Endothelial cell of umbilical vein (primary cell): ENCODE data around the gene COPE. TPM values are rescaled to one million over a fixed set of nuclear protein-coding genes. Genes with fewer than 3 reads are reported as not detected.

Source experiments
- BruUV-seq: library from RNA; stranded (reverse); fragments of 400-500 nt; replicated peaks from 2 replicates; lab custom pipeline; 2021; lab: Mats Ljungman, UMichigan
- CTCF ChIA-PET: fragments of 300-600, 350-600 bp; sonication (Branson Sonifier 250); formaldehyde crosslinking; loops from one replicate; lab custom pipeline; 2021; ENCODE audit warnings: antibody characterized with exemption, inconsistent platforms; lab: Charles Lee
- POLR2A ChIA-PET: fragments of 300-600, 350-600 bp; sonication (Branson Sonifier 250); formaldehyde crosslinking; loops from one replicate; lab custom pipeline; 2021; ENCODE audit warnings: antibody characterized with exemption, inconsistent platforms; lab: Charles Lee
- DNase-seq: peaks from one replicate; pipeline ENCODE4 v3.0.0-alpha.2; 2011; ENCODE audit warnings: low read depth, low spot score
- FAIRE-seq: peaks from 2 replicates; lab custom pipeline; 2011; peaks lifted over from hg19 to GRCh38; lab: Jason Lieb, UNC
- H2AFZ ChIP-seq: 2 replicates; pipeline ENCODE4 v1.6.0; 2012; ENCODE audit warnings: low read depth, low read length, control low read depth, inconsistent platforms
- H3K27ac ChIP-seq: 2 replicates; pipeline ENCODE4 v1.5.1; 2011; ENCODE audit warnings: low read depth, mild to moderate bottlenecking, control low read depth, low read length, moderate library complexity; ENCODE audit not compliant: insufficient read depth
- H3K27me3 ChIP-seq, 2 experiments: 2 replicates each; pipeline versions ENCODE4 v1.6.0 to v1.6.1; 2011; ENCODE audit warnings: low read length in 2 of 2, mixed read lengths in 1 of 2; ENCODE audit not compliant: control insufficient read depth in 2 of 2, insufficient read depth in 2 of 2
- H3K36me3 ChIP-seq, 2 experiments: 2 replicates in 1 of 2; 3 replicates in 1 of 2; pipeline ENCODE4 v1.5.1; 2011; ENCODE audit warnings: low read length in 2 of 2, mild to moderate bottlenecking in 1 of 2, moderate library complexity in 1 of 2; ENCODE audit not compliant: control insufficient read depth in 2 of 2, insufficient read depth in 2 of 2; ENCODE audit errors: extremely low read depth in 1 of 2
- H3K4me1 ChIP-seq: 3 replicates; pipeline ENCODE4 v1.5.1; 2011; ENCODE audit warnings: mild to moderate bottlenecking, low read length; ENCODE audit not compliant: control insufficient read depth, insufficient read depth; ENCODE audit errors: extremely low read depth
- H3K4me2 ChIP-seq: 2 replicates; pipeline ENCODE4 v1.6.1; 2011; ENCODE audit warnings: low read length, control low read depth, mixed read lengths; ENCODE audit not compliant: insufficient read depth
- H3K4me3 ChIP-seq, 3 experiments: fragments of 200-600 bp in 1 of 3; sonication (generic), shearing (Covaris generic) in 1 of 3; replicated peaks in 1 of 3; 2 replicates each; pipeline ENCODE4 v1.5.1; 2011 to 2016; ENCODE audit warnings: control low read depth in 3 of 3, low read length in 3 of 3, mild to moderate bottlenecking in 2 of 3, inconsistent platforms in 1 of 3, low read depth in 1 of 3, moderate library complexity in 1 of 3; ENCODE audit not compliant: insufficient read depth in 1 of 3
- H3K79me2 ChIP-seq: 2 replicates; pipeline ENCODE4 v1.6.0; 2012; ENCODE audit warnings: low read length, inconsistent platforms; ENCODE audit not compliant: control insufficient read depth, insufficient read depth
- H3K9ac ChIP-seq: replicated peaks from 2 replicates; pipeline ENCODE3; 2011; ENCODE audit warnings: low read length, control low read depth; ENCODE audit not compliant: insufficient read depth; ENCODE audit errors: extremely low read depth
- H3K9me1 ChIP-seq: replicated peaks from 3 replicates; pipeline ENCODE4 v1.6.0; 2011; ENCODE audit warnings: mild to moderate bottlenecking, low read length; ENCODE audit not compliant: control insufficient read depth, insufficient read depth; ENCODE audit errors: extremely low read depth
- H3K9me3 ChIP-seq: replicated peaks from 2 replicates; pipeline ENCODE4 v1.5.1; 2012; ENCODE audit warnings: low read length, inconsistent platforms; ENCODE audit not compliant: control insufficient read depth, insufficient read depth
- H4K20me1 ChIP-seq: replicated peaks from 2 replicates; pipeline ENCODE3; 2011; ENCODE audit warnings: mild to moderate bottlenecking, low read length; ENCODE audit not compliant: control insufficient read depth, insufficient read depth; ENCODE audit errors: extremely low read depth
- EZH2 ChIP-seq: IDR thresholded peaks from 2 replicates; pipeline ENCODE4 v1.6.1; 2012; ENCODE audit warnings: borderline replicate concordance, low read depth, mild to moderate bottlenecking, moderate library complexity, low read length, inconsistent platforms; ENCODE audit not compliant: severe bottlenecking
- FOS ChIP-seq: IDR thresholded peaks from 2 replicates; pipeline ENCODE4 v1.6.1; 2011; ENCODE audit warnings: mild to moderate bottlenecking, low read length, moderate library complexity, borderline replicate concordance; ENCODE audit not compliant: insufficient read depth
- GATA2 ChIP-seq: IDR thresholded peaks from 2 replicates; pipeline ENCODE4 v1.7.0; 2011; ENCODE audit warnings: low read depth, mild to moderate bottlenecking, moderate library complexity, mixed read lengths, low read length; ENCODE audit not compliant: insufficient read length, insufficient read depth
- JUN ChIP-seq: IDR thresholded peaks from 2 replicates; pipeline ENCODE4 v1.6.1; 2011; ENCODE audit warnings: borderline replicate concordance, low read depth; ENCODE audit not compliant: insufficient read length, insufficient read depth
- MAX ChIP-seq: IDR thresholded peaks from 2 replicates; pipeline ENCODE4 v1.6.1; 2011; ENCODE audit not compliant: insufficient read depth, insufficient read length
- MYC ChIP-seq: IDR thresholded peaks from one replicate; pipeline ENCODE4 v1.6.1; 2011; ENCODE audit warnings: mild to moderate bottlenecking, low read depth, low read length
- POLR2A ChIP-seq: IDR thresholded peaks from 2 replicates; pipeline ENCODE4 v1.6.1; 2012; ENCODE audit warnings: low read depth, mild to moderate bottlenecking, control low read depth, low read length
- POLR2AphosphoS5 ChIP-seq: IDR thresholded peaks from 2 replicates; pipeline ENCODE4 v1.6.1; 2012; ENCODE audit warnings: low read depth, mild to moderate bottlenecking, control low read depth, low read length, moderate library complexity; ENCODE audit not compliant: insufficient read depth
- dilution Hi-C: fragments of 300-500 bp; cut with MboI; formaldehyde crosslinking; loops from one replicate; pipeline ENCODE4 v1.15.0; 2019; ENCODE audit warnings: low sequenced_read_pairs; ENCODE audit not compliant: extremely low pct_ligation_motif_present
- intact Hi-C: fragments of 100-400 bp; cut with micrococcal nuclease; formaldehyde crosslinking; loops from one replicate; pipeline ENCODE4 v1.10.0; 2022
- polyA plus RNA-seq, 4 experiments: library from polyadenylated mRNA; depleted of rRNA in 3 of 4; stranded (reverse) in 3 of 4; unstranded in 1 of 4; fragments of >200 nt; gene quantifications; 2 replicates each; pipeline versions ENCODE4 v1.2.1 to v1.2.3, GENCODE V29; 2011 to 2012; ENCODE audit warnings: missing spikeins in 1 of 4
- total RNA-seq: library from RNA; stranded (reverse); gene quantifications from 2 replicates; pipeline ENCODE4 v1.2.3, GENCODE V29; 2021

The COPE gene
- total and polyA plus RNA-seq, 2 donors (not counting 3 experiments of a cell fraction or from before 2014, with no cell fraction given): 252 to 407 TPM

- H3K36me3 ChIP-seq: peaks cover 15 to 24% of the 10 kb centered on the region in 2 experiments
- TF ChIP-seq EZH2 (no peak), POLR2A (no peak), MYC (no peak), JUN (no peak), POLR2AphosphoS5 (no peak), FOS (no peak), GATA2 (no peak), MAX (no peak)
- H3K27me3 ChIP-seq: peaks cover 5 to 11% of the 10 kb centered on the region in 2 experiments
- no peaks in the 10 kb centered on the region for H3K4me1 ChIP-seq
- no peaks in the 10 kb centered on the region for H4K20me1 ChIP-seq
- dilution Hi-C loops (no loop called here), intact Hi-C loops (loop anchor here (5.0 to 10.0 kb wide), 2 partner anchors 46 to 119 kb away; partner anchors contain the start of genes COPE and DDX49)
- H3K9ac ChIP-seq: no peak overlapping the region
- ChIA-PET POLR2A (no interaction called here), CTCF (interaction anchor here (1.1 to 3.3 kb wide), 4 partner anchors 8 to 275 kb away, joined by 3 to 9 read pairs (median 4); no protein-coding TSS in a partner anchor)
- H3K4me2 ChIP-seq: no peak overlapping the region
- H3K9me1 ChIP-seq: no peaks in the 10 kb centered on the region
- H3K9me3 ChIP-seq: no peaks in the 10 kb centered on the region
- BruUV-seq: no TSS peak
- no peak overlapping the region for H2AFZ ChIP-seq
- H3K4me3 ChIP-seq: no peak overlapping the region
- DNase-seq: no peak
- no peak overlapping the region for H3K27ac ChIP-seq
- FAIRE-seq: no peak
- H3K79me2 ChIP-seq: no peaks in the 10 kb centered on the region
These were observed 50.7 kb downstream of the COPE start for GRCh38 chr19:18868380-18869022.
